Upper lobe of left lung (tissue), 6 donors: Measurements from ENCODE around the gene KIAA0825. TPM values are rescaled to one million over a fixed set of nuclear protein-coding genes. Genes with fewer than 3 reads are reported as not detected.

ENCODE experiments used
- ATAC-seq, 2 donors: fragments of 200-7000 bp; cut with Tn5 transposase; one replicate each; pipeline ENCODE4 v1.9.1; 2022; ENCODE audit warnings: mild to moderate bottlenecking in 2 of 2, moderate library complexity in 2 of 2; ENCODE audit not compliant: low FRiP score in 2 of 2
- DNase-seq, 2 donors: peaks; one replicate each; pipeline ENCODE4 v3.0.0-alpha.2; 2019 to 2020
- H3K27ac ChIP-seq, 4 donors: fragments of 200-600 bp; sonication (generic); one replicate each; pipeline ENCODE4 v1.5.1; 2016 to 2019
- H3K27me3 ChIP-seq, 4 donors: fragments of 200-600 bp; sonication (generic); one replicate each; pipeline ENCODE4 v1.5.1; 2017 to 2019
- H3K36me3 ChIP-seq, 4 donors: fragments of 200-600 bp; sonication (generic); one replicate each; pipeline ENCODE4 v1.5.1; 2016 to 2019
- H3K4me1 ChIP-seq, 4 donors: fragments of 200-600 bp; sonication (generic); one replicate each; pipeline ENCODE4 v1.5.1; 2018 to 2019
- H3K4me3 ChIP-seq, 4 donors: fragments of 200-600 bp; sonication (generic); one replicate each; pipeline ENCODE4 v1.5.1; 2017 to 2019; ENCODE audit warnings: mild to moderate bottlenecking in 2 of 4, moderate library complexity in 1 of 4
- H3K9me3 ChIP-seq, 4 donors: fragments of 200-600 bp; sonication (generic); one replicate each; pipeline ENCODE4 v1.5.1; 2018 to 2019
- EP300 ChIP-seq, 4 donors: sonication (generic); formaldehyde crosslinking; IDR thresholded peaks; one replicate each; pipeline ENCODE4 v1.5.1; 2017; ENCODE audit warnings: antibody characterized with exemption in 4 of 4, control low read depth in 2 of 4
- POLR2A ChIP-seq, 4 donors: fragments of 450-650 bp; IDR thresholded peaks; one replicate each; pipeline ENCODE4 v1.5.1; 2016 to 2017; ENCODE audit warnings: antibody characterized with exemption in 4 of 4, mild to moderate bottlenecking in 2 of 4
- POLR2AphosphoS5 ChIP-seq, 2 donors: sonication (generic); formaldehyde crosslinking; IDR thresholded peaks; one replicate each; pipeline ENCODE4 v1.5.1; 2017; ENCODE audit warnings: antibody characterized with exemption in 2 of 2
- WGBS, 2 donors: methylation state at CpG; one replicate each; pipeline ENCODE4 v1.1.5; 2017 to 2018; 5-methylcytosine and 5-hydroxymethylcytosine counted together
- total RNA-seq, 6 donors: library from RNA; depleted of rRNA in 4 of 6; stranded (reverse); fragments of >200 nt in 4 of 6; gene quantifications; one replicate each; pipeline versions ENCODE4 v1.1.0 to v1.2.1, GENCODE V29; 2016 to 2021
- TF ChIP-seq, protein P1 (sequence below), 6 experiments: fragments of 450-650 bp in 4 of 6; fragments of 200-600 bp in 2 of 6; sonication (generic) in 2 of 6; IDR thresholded peaks; one replicate each; pipeline ENCODE4 v1.5.1; 2016 to 2019; ENCODE audit warnings: antibody characterized with exemption in 6 of 6
- donor health status: DM: no; HTN: no; CAD: no; lungs with moderate emphysema.
- donor health status: DM: no; HTN: yes; CAD: no; lungs with severe emphysema.

KIAA0825 gene
- 10 to 100 TPM in 2 of 6 donors, 1 to 10 TPM in 4; 3.8 to 19.1 (median 6.6) TPM for total RNA-seq

DNA sequence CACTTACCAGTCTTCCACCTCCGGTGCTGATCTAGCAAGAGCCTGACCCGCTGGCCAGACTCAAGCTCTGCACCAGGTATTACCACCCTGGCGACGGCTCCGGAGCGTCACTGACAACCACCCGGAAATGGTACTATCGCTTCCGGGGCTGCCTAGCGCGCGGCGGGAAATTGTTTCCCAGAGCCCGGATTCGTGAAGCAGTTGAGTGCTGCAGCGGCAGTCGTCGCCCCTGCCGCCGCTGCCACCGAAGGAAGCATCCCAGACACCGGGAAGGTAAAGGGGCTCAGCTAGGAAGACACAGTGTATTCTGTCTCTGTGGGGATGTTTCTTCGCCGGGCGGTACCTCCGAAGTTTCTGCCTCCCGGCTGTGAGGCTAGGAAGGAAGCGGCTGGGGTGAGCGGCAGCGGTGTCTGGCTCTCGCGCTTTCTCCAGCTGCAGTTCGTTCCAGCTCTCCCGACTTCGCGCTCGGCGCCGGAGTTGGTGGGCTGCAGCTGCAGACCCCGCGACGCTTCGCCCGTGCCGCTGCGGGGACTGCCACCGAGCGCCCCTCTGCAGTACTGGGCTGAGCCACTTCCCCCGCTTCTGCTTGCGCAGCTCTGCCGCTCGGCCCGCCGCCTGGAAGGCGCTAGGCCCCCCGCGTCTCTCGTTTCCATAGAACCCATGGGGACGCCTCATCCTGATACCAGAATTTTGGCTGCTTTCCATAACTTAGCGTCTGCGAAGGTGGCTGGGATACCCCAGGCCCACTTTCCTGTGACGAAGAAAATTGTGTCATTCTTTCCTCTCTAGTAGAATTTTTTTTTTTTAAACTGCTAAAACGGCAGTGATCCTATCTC, at the start of gene KIAA0825, which contains the start of gene SLF1:
Gene KIAA0825, minus strand, starts transcription at position 112 of the 836 bp plus-strand sequence. CDS start 81,478 bp downstream, outside the sequence.
Gene SLF1, plus strand, starts transcription at position 177 of the 836 bp plus-strand sequence. CDS start 10,142 bp downstream, outside the sequence.
- peak within 1 kb of the TSS; percentile 62 to 94 (median 84) for H3K4me3 ChIP-seq
- WGBS, 2 donors = 0 to 1% methylated on average over 12 to 52 of the region's 63 CpGs
- ATAC-seq (peak; percentile 98), DNase-seq (peak; percentile 92 to 93)
- H3K9me3 ChIP-seq = no peaks in the 10 kb centered on the region
- H3K4me1 ChIP-seq = peaks cover 14 to 26% (median 19%) of the 10 kb centered on the region in 4 donors
- TF ChIP-seq, protein P1, sequence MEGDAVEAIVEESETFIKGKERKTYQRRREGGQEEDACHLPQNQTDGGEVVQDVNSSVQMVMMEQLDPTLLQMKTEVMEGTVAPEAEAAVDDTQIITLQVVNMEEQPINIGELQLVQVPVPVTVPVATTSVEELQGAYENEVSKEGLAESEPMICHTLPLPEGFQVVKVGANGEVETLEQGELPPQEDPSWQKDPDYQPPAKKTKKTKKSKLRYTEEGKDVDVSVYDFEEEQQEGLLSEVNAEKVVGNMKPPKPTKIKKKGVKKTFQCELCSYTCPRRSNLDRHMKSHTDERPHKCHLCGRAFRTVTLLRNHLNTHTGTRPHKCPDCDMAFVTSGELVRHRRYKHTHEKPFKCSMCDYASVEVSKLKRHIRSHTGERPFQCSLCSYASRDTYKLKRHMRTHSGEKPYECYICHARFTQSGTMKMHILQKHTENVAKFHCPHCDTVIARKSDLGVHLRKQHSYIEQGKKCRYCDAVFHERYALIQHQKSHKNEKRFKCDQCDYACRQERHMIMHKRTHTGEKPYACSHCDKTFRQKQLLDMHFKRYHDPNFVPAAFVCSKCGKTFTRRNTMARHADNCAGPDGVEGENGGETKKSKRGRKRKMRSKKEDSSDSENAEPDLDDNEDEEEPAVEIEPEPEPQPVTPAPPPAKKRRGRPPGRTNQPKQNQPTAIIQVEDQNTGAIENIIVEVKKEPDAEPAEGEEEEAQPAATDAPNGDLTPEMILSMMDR (IDR thresholded peaks at IDR 0.05) = no peak
- TF ChIP-seq POLR2A (IDR thresholded peaks at IDR 0.05) = peak in 2 of 4 donors; percentile 33 to 50
- peak; percentile 59 to 68 for TF ChIP-seq POLR2AphosphoS5 (IDR thresholded peaks at IDR 0.05)
- no peak for TF ChIP-seq EP300 (IDR thresholded peaks at IDR 0.05)
- H3K36me3 ChIP-seq = no peaks in the 10 kb centered on the region
- peak within 1 kb of the TSS; percentile 79 to 90 (median 84) for H3K27ac ChIP-seq
- no peaks in the 10 kb centered on the region for H3K27me3 ChIP-seq

DNA sequence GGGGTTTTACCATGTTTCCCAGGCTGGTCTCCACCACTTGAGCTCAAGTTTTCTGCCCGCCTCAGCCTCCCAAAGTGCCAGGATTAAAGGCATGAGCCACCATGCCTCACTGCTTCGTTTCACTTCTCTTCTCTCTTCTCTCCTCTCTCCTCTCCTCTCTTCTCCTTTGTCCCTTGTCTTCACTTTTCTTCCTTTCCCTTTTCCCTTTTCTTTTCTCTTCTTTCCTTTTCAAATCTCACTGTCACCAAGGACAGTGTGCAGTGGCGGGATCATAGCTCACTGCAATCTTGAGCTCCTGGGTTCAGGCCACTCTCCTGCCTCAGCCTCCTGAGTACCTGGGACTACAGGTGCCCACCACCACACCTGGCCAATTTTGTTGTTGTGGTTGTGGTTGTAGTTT, 49.5 kb upstream of the KIAA0825 start:
- WGBS, 2 donors = 75 to 95% methylated on average over 3 of the region's 3 CpGs
- H3K36me3 ChIP-seq = peaks cover 0 to 11% (median 2%) of the 10 kb centered on the region in 4 donors
- no peaks in the 10 kb centered on the region for H3K9me3 ChIP-seq
- H3K27ac ChIP-seq = no peak overlapping the region
- no peaks in the 10 kb centered on the region for H3K27me3 ChIP-seq
- no peaks in the 10 kb centered on the region for H3K4me1 ChIP-seq
- TF ChIP-seq, protein P1 (IDR thresholded peaks at IDR 0.05) = no peak
- TF ChIP-seq POLR2A (IDR thresholded peaks at IDR 0.05) (no peak), POLR2AphosphoS5 (IDR thresholded peaks at IDR 0.05) (no peak), EP300 (IDR thresholded peaks at IDR 0.05) (no peak)
- DNase-seq (no peak), ATAC-seq (no peak)
- no peak overlapping the region for H3K4me3 ChIP-seq

- H3K9me3 ChIP-seq = peaks cover 3 to 11% (median 8%) of the 10 kb centered on the region in 4 donors
- no peak overlapping the region for H3K4me3 ChIP-seq
- no peak for ATAC-seq
- H3K27me3 ChIP-seq = no peaks in the 10 kb centered on the region
- H3K27ac ChIP-seq = no peak overlapping the region
- WGBS, 2 donors = 94 to 98% methylated on average over 3 of the region's 3 CpGs
- no peak for TF ChIP-seq POLR2A (IDR thresholded peaks at IDR 0.05)
- no peak for TF ChIP-seq POLR2AphosphoS5 (IDR thresholded peaks at IDR 0.05)
- TF ChIP-seq EP300 (IDR thresholded peaks at IDR 0.05) = no peak
- TF ChIP-seq, protein P1 (IDR thresholded peaks at IDR 0.05) = no peak
- H3K4me1 ChIP-seq = no peaks in the 10 kb centered on the region
- peaks cover 0 to 14% (median 4%) of the 10 kb centered on the region in 4 donors for H3K36me3 ChIP-seq
- no peak for DNase-seq
Observed at GRCh38 chr5:94661086-94661485, 42.7 kb upstream of the KIAA0825 start.

DNA sequence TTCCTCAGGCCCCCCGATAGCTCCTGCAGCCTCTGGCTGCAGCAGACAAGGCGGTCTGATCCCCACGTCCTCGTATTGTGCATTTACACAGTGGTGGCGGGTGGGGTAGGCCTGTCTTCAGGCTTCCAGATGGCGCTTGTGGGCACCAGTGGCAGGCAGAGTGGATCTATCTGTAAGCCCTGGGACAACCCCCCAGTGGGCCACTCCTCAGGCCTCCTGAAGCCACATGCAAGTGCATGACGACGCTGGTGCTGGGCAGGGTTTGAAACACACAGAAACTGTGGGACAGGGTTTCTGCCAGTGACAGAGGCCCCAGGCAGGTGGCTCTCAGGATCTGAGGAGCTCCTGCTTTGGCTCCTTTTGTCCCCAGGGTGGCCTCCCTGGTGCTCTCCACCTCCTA, 42.1 kb upstream of the KIAA0825 start:
- Histone ChIP-seq H3K9me3 (peaks cover 3 to 12% (median 8%) of the 10 kb centered on the region in 4 donors), H3K36me3 (peaks cover 0 to 17% (median 4%) of the 10 kb centered on the region in 4 donors), H3K4me1 (no peaks in the 10 kb centered on the region), H3K27ac (no peak overlapping the region), H3K27me3 (no peaks in the 10 kb centered on the region), H3K4me3 (no peak overlapping the region)
- WGBS, 2 donors = 88 to 94% methylated on average over 6 to 8 of the region's 8 CpGs
- peak in 1 of 2 donors; percentile 27 for DNase-seq
- TF ChIP-seq, protein P1 (IDR thresholded peaks at IDR 0.05) = no peak
- TF ChIP-seq POLR2A (IDR thresholded peaks at IDR 0.05) (no peak), EP300 (IDR thresholded peaks at IDR 0.05) (no peak), POLR2AphosphoS5 (IDR thresholded peaks at IDR 0.05) (no peak)
- ATAC-seq = no peak
